NT2/D1 (cell line): ENCODE measurements around the gene LENG9.

Source experiments
- SUZ12 ChIP-seq: IDR thresholded peaks from 2 replicates; pipeline ENCODE4 v1.6.1; 2011; ENCODE audit not compliant: insufficient read length, insufficient read depth; ENCODE audit errors: extremely low read depth
- ZNF274 ChIP-seq: IDR thresholded peaks from 2 replicates; pipeline ENCODE4 v1.6.1; 2011; ENCODE audit warnings: mild to moderate bottlenecking, low read depth, low read length

GRCh38 chr19:54431255-54431838 is 32.2 kb downstream of the LENG9 start:
- no peak for TF ChIP-seq ZNF274
- no peak for TF ChIP-seq SUZ12
